Neural progenitor cell (in vitro differentiated cells): Measurements from ENCODE around the gene PGM5. TPM values are rescaled to one million over a fixed set of nuclear protein-coding genes. Genes with fewer than 3 reads are reported as not detected.

Experiments used
- DNase-seq: peaks from one replicate; pipeline ENCODE4 v3.0.0-alpha.2; 2016; ENCODE audit warnings: low spot score
- H2AFZ ChIP-seq: fragments of 200-600 bp; sonication (generic); replicated peaks from 2 replicates; pipeline ENCODE4 v1.6.1; 2016; ENCODE audit warnings: antibody characterized with exemption
- H3F3A ChIP-seq: fragments of 200-600 bp; sonication (generic); 2 replicates; pipeline ENCODE4 v1.6.1; 2016; ENCODE audit warnings: antibody characterized with exemption, low read depth
- H3K27ac ChIP-seq: fragments of 200-600 bp; sonication (generic); 2 replicates; pipeline ENCODE4 v1.5.1; 2016; ENCODE audit warnings: mild to moderate bottlenecking
- H3K27me3 ChIP-seq: fragments of 200-600 bp; sonication (generic); 2 replicates; pipeline ENCODE4 v1.6.1; 2016; ENCODE audit warnings: mild to moderate bottlenecking, moderate library complexity
- H3K36me3 ChIP-seq: fragments of 200-600 bp; sonication (generic); 2 replicates; pipeline ENCODE4 v1.5.1; 2016
- H3K4me1 ChIP-seq: fragments of 200-600 bp; sonication (generic); 2 replicates; pipeline ENCODE4 v1.6.1; 2016; ENCODE audit warnings: mixed run types
- H3K4me2 ChIP-seq: fragments of 200-600 bp; sonication (generic); 2 replicates; pipeline ENCODE4 v1.6.1; 2016
- H3K4me3 ChIP-seq: fragments of 200-600 bp; sonication (generic); 2 replicates; pipeline ENCODE4 v1.5.1; 2016
- H3K79me2 ChIP-seq: fragments of 200-600 bp; sonication (generic); 2 replicates; pipeline ENCODE4 v1.6.1; 2016; ENCODE audit warnings: low read depth
- H3K9ac ChIP-seq: fragments of 200-600 bp; sonication (generic); 2 replicates; pipeline ENCODE4 v1.6.1; 2016
- H3K9me3 ChIP-seq: fragments of 200-600 bp; sonication (generic); 2 replicates; pipeline ENCODE4 v1.5.1; 2016; ENCODE audit warnings: low read depth
- H4K20me1 ChIP-seq: fragments of 200-600 bp; sonication (generic); 2 replicates; pipeline ENCODE4 v1.6.1; 2016; ENCODE audit warnings: low read depth
- H3K27ac Mint-ChIP-seq: 3 replicates; pipeline ENCODE4 v1.8.0; 2021; ENCODE audit warnings: mixed read lengths
- H3K27me3 Mint-ChIP-seq: 2 replicates; pipeline ENCODE4 v1.8.0; 2022; ENCODE audit warnings: low read depth, mild to moderate bottlenecking, inconsistent platforms, moderate library complexity, mixed read lengths; ENCODE audit not compliant: insufficient read depth
- H3K36me3 Mint-ChIP-seq: 3 replicates; pipeline ENCODE4 v1.8.0; 2021; ENCODE audit warnings: mixed read lengths
- H3K4me1 Mint-ChIP-seq: 3 replicates; pipeline ENCODE4 v1.8.0; 2021; ENCODE audit warnings: mixed read lengths
- H3K4me3 Mint-ChIP-seq: 3 replicates; pipeline ENCODE4 v1.8.0; 2021; ENCODE audit warnings: mild to moderate bottlenecking, moderate library complexity, mixed read lengths
- H3K9me3 Mint-ChIP-seq: 3 replicates; pipeline ENCODE4 v1.8.0; 2020; ENCODE audit warnings: mixed read lengths
- CTCF ChIP-seq: fragments of 200-600 bp; sonication (generic); IDR thresholded peaks from 2 replicates; pipeline ENCODE4 v1.5.1; 2017; ENCODE audit warnings: antibody characterized with exemption, mild to moderate bottlenecking
- EZH2 ChIP-seq: fragments of 200-600 bp; sonication (generic); IDR thresholded peaks from 2 replicates; pipeline ENCODE4 v1.6.1; 2017; ENCODE audit warnings: antibody characterized with exemption, mild to moderate bottlenecking, moderate library complexity
- EZH2phosphoT487 ChIP-seq: fragments of 200-600 bp; sonication (generic); IDR thresholded peaks from 2 replicates; pipeline ENCODE4 v1.6.1; 2017; ENCODE audit warnings: antibody characterized with exemption
- total RNA-seq: library from RNA; depleted of rRNA; stranded (reverse); fragments of >200 nt; gene quantifications from 2 replicates; pipeline ENCODE4 v1.2.3, GENCODE V29; 2015; ENCODE audit warnings: low replicate concordance

Gene PGM5
- total RNA-seq, 1 donor from 2014 or later: 2.0 TPM

GRCh38 chr9:68472119-68472518, 115.7 kb downstream of the PGM5 start:
- TF ChIP-seq EZH2: no peak
- no peak for TF ChIP-seq CTCF
- no peaks in the 10 kb centered on the region for H3F3A ChIP-seq
- peaks cover 5% of the 10 kb centered on the region for H3K4me1 ChIP-seq
- H2AFZ ChIP-seq: no peak overlapping the region
- no peaks in the 10 kb centered on the region for H3K36me3 ChIP-seq
- no peaks in the 10 kb centered on the region for H4K20me1 ChIP-seq
- H3K27me3 Mint-ChIP-seq: no peaks in the 10 kb centered on the region
- H3K27ac Mint-ChIP-seq: no peak overlapping the region
- no peak overlapping the region for H3K4me2 ChIP-seq
- no peak overlapping the region for H3K4me3 Mint-ChIP-seq
- H3K4me1 Mint-ChIP-seq: peaks cover 7% of the 10 kb centered on the region
- peaks cover 96% of the 10 kb centered on the region for H3K27me3 ChIP-seq
- no peak overlapping the region for H3K4me3 ChIP-seq
- H3K9ac ChIP-seq: no peak overlapping the region
- DNase-seq: no peak
- no peaks in the 10 kb centered on the region for H3K36me3 Mint-ChIP-seq
- H3K9me3 ChIP-seq: no peaks in the 10 kb centered on the region
- H3K9me3 Mint-ChIP-seq: no peaks in the 10 kb centered on the region
- no peak overlapping the region for H3K27ac ChIP-seq
- H3K79me2 ChIP-seq: no peaks in the 10 kb centered on the region

- Mint-ChIP-seq H3K4me1 (peaks cover 15% of the 10 kb centered on the region), H3K27ac (no peak overlapping the region), H3K4me3 (no peak overlapping the region), H3K27me3 (no peaks in the 10 kb centered on the region), H3K36me3 (no peaks in the 10 kb centered on the region), H3K9me3 (no peaks in the 10 kb centered on the region)
- TF ChIP-seq EZH2phosphoT487: no peak
- no peak for TF ChIP-seq CTCF
- no peak for TF ChIP-seq EZH2
- no peak overlapping the region for H3K27ac ChIP-seq
- no peak overlapping the region for H2AFZ ChIP-seq
- no peak for DNase-seq
- H3K79me2 ChIP-seq: no peaks in the 10 kb centered on the region
- no peaks in the 10 kb centered on the region for H4K20me1 ChIP-seq
- H3K9ac ChIP-seq: no peak overlapping the region
- no peaks in the 10 kb centered on the region for H3K36me3 ChIP-seq
- peaks cover 11% of the 10 kb centered on the region for H3K4me1 ChIP-seq
- no peak overlapping the region for H3K4me3 ChIP-seq
- H3K27me3 ChIP-seq: peaks cover 94% of the 10 kb centered on the region
- no peaks in the 10 kb centered on the region for H3F3A ChIP-seq
- H3K9me3 ChIP-seq: no peaks in the 10 kb centered on the region
- no peak overlapping the region for H3K4me2 ChIP-seq
Observed at GRCh38 chr9:68473790-68474189, 117.4 kb downstream of the PGM5 start.

GRCh38 chr9:68476422-68476821, 120.0 kb downstream of the PGM5 start:
- peaks cover 15% of the 10 kb centered on the region for H3K4me1 Mint-ChIP-seq
- no peak overlapping the region for H3K9ac ChIP-seq
- no peaks in the 10 kb centered on the region for H3K9me3 Mint-ChIP-seq
- no peak overlapping the region for H3K4me3 Mint-ChIP-seq
- H3K27ac Mint-ChIP-seq: no peak overlapping the region
- H3K27me3 Mint-ChIP-seq: no peaks in the 10 kb centered on the region
- no peak overlapping the region for H2AFZ ChIP-seq
- no peak for DNase-seq
- H4K20me1 ChIP-seq: no peaks in the 10 kb centered on the region
- H3K27ac ChIP-seq: no peak overlapping the region
- no peaks in the 10 kb centered on the region for H3K79me2 ChIP-seq
- H3K4me1 ChIP-seq: peaks cover 11% of the 10 kb centered on the region
- H3K27me3 ChIP-seq: peaks cover 92% of the 10 kb centered on the region
- H3K36me3 Mint-ChIP-seq: no peaks in the 10 kb centered on the region
- no peak overlapping the region for H3K4me2 ChIP-seq
- no peaks in the 10 kb centered on the region for H3K9me3 ChIP-seq
- no peaks in the 10 kb centered on the region for H3F3A ChIP-seq
- H3K4me3 ChIP-seq: no peak overlapping the region
- no peaks in the 10 kb centered on the region for H3K36me3 ChIP-seq
- TF ChIP-seq CTCF: no peak
- TF ChIP-seq EZH2phosphoT487: no peak
- TF ChIP-seq EZH2: no peak

- TF ChIP-seq EZH2phosphoT487: no peak
- TF ChIP-seq CTCF: no peak
- TF ChIP-seq EZH2: no peak
- H2AFZ ChIP-seq: no peak overlapping the region
- no peaks in the 10 kb centered on the region for H3K36me3 ChIP-seq
- H3K27ac ChIP-seq: no peak overlapping the region
- DNase-seq: no peak
- Mint-ChIP-seq H3K27me3 (no peaks in the 10 kb centered on the region), H3K9me3 (no peaks in the 10 kb centered on the region), H3K4me1 (peaks cover 15% of the 10 kb centered on the region), H3K4me3 (no peak overlapping the region), H3K36me3 (no peaks in the 10 kb centered on the region), H3K27ac (no peak overlapping the region)
- no peak overlapping the region for H3K4me2 ChIP-seq
- peaks cover 93% of the 10 kb centered on the region for H3K27me3 ChIP-seq
- no peak overlapping the region for H3K9ac ChIP-seq
- H3F3A ChIP-seq: no peaks in the 10 kb centered on the region
- no peak overlapping the region for H3K4me3 ChIP-seq
- H3K4me1 ChIP-seq: peaks cover 11% of the 10 kb centered on the region
- H3K9me3 ChIP-seq: no peaks in the 10 kb centered on the region
- no peaks in the 10 kb centered on the region for H4K20me1 ChIP-seq
- H3K79me2 ChIP-seq: no peaks in the 10 kb centered on the region
Observed at GRCh38 chr9:68476847-68477246, 120.4 kb downstream of the PGM5 start.
